GM23338 (cell line): ENCODE results near the gene SUPT3H. TPM values are rescaled to one million over a fixed set of nuclear protein-coding genes. Genes with fewer than 3 reads are reported as not detected.
"Not testable (repeated sequence)": the region's sequence is repeated elsewhere in the genome, so short reads cannot be mapped to it uniquely, and the experiment has no call there.

ENCODE experiments used
- ATAC-seq: fragments of 200-7000 bp; cut with Tn5 transposase; 3 replicates; pipeline ENCODE4 v1.9.1; 2020
- DNase-seq: peaks from one replicate; pipeline ENCODE4 v3.0.0-alpha.2; 2015; ENCODE audit warnings: low spot score
- H2AFZ ChIP-seq: fragments of 200-600 bp; sonication (generic); 2 replicates; pipeline ENCODE4 v1.8.0; 2016; ENCODE audit warnings: antibody characterized with exemption, mild to moderate bottlenecking, moderate library complexity
- H3F3A ChIP-seq: fragments of 200-600 bp; sonication (generic); replicated peaks from 2 replicates; pipeline ENCODE4 v1.8.0; 2017; ENCODE audit warnings: antibody characterized with exemption, mixed run types, low read depth
- H3K27ac ChIP-seq: fragments of 200-600 bp; sonication (generic); 2 replicates; pipeline ENCODE4 v1.6.1; 2016; ENCODE audit warnings: low read depth
- H3K27me3 ChIP-seq: fragments of 200-600 bp; sonication (generic); 2 replicates; pipeline ENCODE4 v1.8.0; 2016; ENCODE audit warnings: mild to moderate bottlenecking, mixed run types, moderate library complexity; ENCODE audit not compliant: insufficient read depth
- H3K36me3 ChIP-seq: fragments of 200-600 bp; sonication (generic); 2 replicates; pipeline ENCODE4 v1.8.0; 2016; ENCODE audit warnings: mild to moderate bottlenecking; ENCODE audit not compliant: insufficient read depth
- H3K4me1 ChIP-seq: fragments of 200-600 bp; sonication (generic); 2 replicates; pipeline ENCODE4 v1.8.0; 2016; ENCODE audit warnings: mild to moderate bottlenecking, moderate library complexity; ENCODE audit not compliant: insufficient read depth
- H3K4me2 ChIP-seq: fragments of 200-600 bp; sonication (generic); 2 replicates; pipeline ENCODE4 v1.7.1; 2017; ENCODE audit warnings: mixed run types
- H3K4me3 ChIP-seq: fragments of 200-600 bp; sonication (generic); 2 replicates; pipeline ENCODE4 v1.6.1; 2016; ENCODE audit warnings: mixed run types
- H3K79me2 ChIP-seq: fragments of 200-600 bp; sonication (generic); replicated peaks from 2 replicates; pipeline ENCODE4 v1.8.0; 2017; ENCODE audit warnings: mild to moderate bottlenecking; ENCODE audit not compliant: insufficient read depth
- H3K9me2 ChIP-seq: fragments of 200-600 bp; sonication (generic); 2 replicates; pipeline ENCODE4 v1.8.0; 2017; ENCODE audit not compliant: insufficient read depth
- H4K20me1 ChIP-seq: fragments of 200-600 bp; sonication (generic); replicated peaks from 2 replicates; pipeline ENCODE4 v1.8.0; 2017; ENCODE audit warnings: mild to moderate bottlenecking; ENCODE audit not compliant: insufficient read depth
- H3K27ac Mint-ChIP-seq: 2 replicates; pipeline ENCODE4 v1.8.0; 2020; ENCODE audit warnings: inconsistent platforms, mild to moderate bottlenecking, moderate library complexity, mixed read lengths
- H3K27me3 Mint-ChIP-seq: 3 replicates; pipeline ENCODE4 v1.8.0; 2022; ENCODE audit warnings: low read depth, mild to moderate bottlenecking, moderate library complexity, mixed read lengths, inconsistent platforms; ENCODE audit not compliant: insufficient read depth, poor library complexity
- H3K36me3 Mint-ChIP-seq: 3 replicates; pipeline ENCODE4 v1.8.0; 2021; ENCODE audit warnings: low read depth, mild to moderate bottlenecking, inconsistent platforms, moderate library complexity, mixed read lengths
- H3K4me1 Mint-ChIP-seq: 3 replicates; pipeline ENCODE4 v1.8.0; 2020; ENCODE audit warnings: mild to moderate bottlenecking, inconsistent platforms, mixed read lengths
- H3K4me3 Mint-ChIP-seq: 3 replicates; pipeline ENCODE4 v1.8.0; 2021; ENCODE audit warnings: moderate library complexity, mild to moderate bottlenecking, inconsistent platforms, mixed read lengths
- H3K9me3 Mint-ChIP-seq: 3 replicates; pipeline ENCODE4 v1.8.0; 2020; ENCODE audit warnings: moderate library complexity, mild to moderate bottlenecking, inconsistent platforms, mixed read lengths
- CREB1 ChIP-seq: fragments of 250-450 bp; sonication (Bioruptor Pico); IDR thresholded peaks from 2 replicates; pipeline ENCODE4 v1.5.0; 2020; ENCODE audit warnings: low read depth, mild to moderate bottlenecking, moderate library complexity
- EZH2 ChIP-seq: fragments of 200-600 bp; sonication (generic); IDR thresholded peaks from one replicate; pipeline ENCODE4 v1.8.0; 2017; ENCODE audit warnings: antibody characterized with exemption, mild to moderate bottlenecking, low read depth; ENCODE audit not compliant: unreplicated experiment
- EZH2phosphoT487 ChIP-seq: fragments of 200-600 bp; sonication (generic); IDR thresholded peaks from one replicate; pipeline ENCODE4 v1.8.1; 2018; ENCODE audit warnings: antibody characterized with exemption; ENCODE audit not compliant: unreplicated experiment
- JUNB ChIP-seq: IDR thresholded peaks from one replicate; pipeline ENCODE4 v1.6.1; 2016; ENCODE audit warnings: antibody characterized with exemption; ENCODE audit not compliant: unreplicated experiment
- NANOG ChIP-seq: IDR thresholded peaks from 2 replicates; pipeline ENCODE4 v1.6.1; 2016; ENCODE audit warnings: antibody characterized with exemption, borderline replicate concordance
- POLR2AphosphoS5 ChIP-seq: IDR thresholded peaks from 2 replicates; pipeline ENCODE4 v1.6.1; 2016; ENCODE audit warnings: antibody characterized with exemption, low read depth
- STAT1 ChIP-seq: IDR thresholded peaks from one replicate; pipeline ENCODE4 v1.6.1; 2016; ENCODE audit warnings: antibody characterized with exemption; ENCODE audit not compliant: unreplicated experiment
- ZNF114 ChIP-seq: fragments of 250-450 bp; sonication (Bioruptor Pico); IDR thresholded peaks from 2 replicates; pipeline ENCODE4 v1.5.0; 2020; ENCODE audit warnings: mild to moderate bottlenecking, moderate library complexity
- ZNF331 ChIP-seq: fragments of 250-450 bp; sonication (Bioruptor Pico); IDR thresholded peaks from 2 replicates; pipeline ENCODE4 v1.5.0; 2020; ENCODE audit warnings: low read depth, mild to moderate bottlenecking, moderate library complexity
- polyA plus RNA-seq: library from polyadenylated mRNA; unstranded; fragments of >200 nt; fragmentation: Nextera tagmentation; extraction: Ambion mirVana; gene quantifications from 2 replicates; pipeline ENCODE4 v1.2.1, GENCODE V29; 2016
- total RNA-seq: library from RNA; depleted of rRNA; stranded (reverse); fragments of >200 nt; shearing (Covaris generic); gene quantifications from 2 replicates; pipeline ENCODE4 v1.2.3, GENCODE V29; 2014
- TF ChIP-seq, protein P1 (sequence below), 2 experiments: fragments of 200-600 bp in 1 of 2; sonication (generic) in 1 of 2; conservative IDR thresholded peaks; 2 replicates each; pipeline versions ENCODE4 v1.5.1 to v1.6.1; 2016 to 2017; ENCODE audit warnings: antibody characterized with exemption in 2 of 2, low read depth in 2 of 2, mild to moderate bottlenecking in 2 of 2, moderate library complexity in 1 of 2
- TF ChIP-seq, protein P2 (sequence below): fragments of 250-450 bp; sonication (Bioruptor Pico); IDR thresholded peaks from 2 replicates; pipeline ENCODE4 v1.5.0; 2020; ENCODE audit warnings: mild to moderate bottlenecking, moderate library complexity
- TF ChIP-seq, protein P3 (sequence below): IDR thresholded peaks from 2 replicates; pipeline ENCODE4 v1.6.1; 2016; ENCODE audit warnings: antibody characterized with exemption

The SUPT3H gene
- total and polyA plus RNA-seq, 2 experiments from 2014 or later: 11.4 to 30.1 TPM

DNA sequence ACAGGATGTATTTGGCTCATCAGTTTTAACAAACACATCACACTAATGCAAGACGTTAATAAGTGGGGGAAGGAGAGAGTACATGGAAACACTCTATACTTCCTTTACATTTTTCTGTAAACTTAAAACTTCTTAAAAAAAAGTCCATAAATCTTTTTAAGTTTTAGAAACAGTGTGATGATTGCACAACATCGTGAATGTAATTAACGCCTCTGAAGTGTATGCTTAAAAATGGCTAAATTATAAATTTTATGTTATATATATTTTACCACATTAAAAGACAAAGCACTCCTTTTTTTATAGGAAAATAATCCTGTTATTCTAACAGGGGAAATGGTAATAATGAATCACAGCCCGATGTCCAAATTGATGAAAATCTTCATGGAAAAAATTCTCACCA, 193.7 kb downstream of the SUPT3H start:
- Histone ChIP-seq H2AFZ (no peak overlapping the region), H3K36me3 (no peaks in the 10 kb centered on the region), H3K27ac (no peak overlapping the region), H3K4me3 (no peak overlapping the region), H3K4me2 (no peak overlapping the region), H3K79me2 (peaks cover 8% of the 10 kb centered on the region; the same call in 1 of the 2 replicates), H4K20me1 (no peaks in the 10 kb centered on the region), H3K9me2 (no peaks in the 10 kb centered on the region), H3F3A (no peaks in the 10 kb centered on the region), H3K4me1 (peaks cover 6% of the 10 kb centered on the region; the same call in 1 of the 2 replicates), H3K27me3 (no peaks in the 10 kb centered on the region)
- Mint-ChIP-seq H3K36me3 (peaks cover 6% of the 10 kb centered on the region; the same call in 2 of the 3 replicates), H3K4me1 (peaks cover 21% of the 10 kb centered on the region), H3K27me3 (no peaks in the 10 kb centered on the region), H3K9me3 (peaks cover 2% of the 10 kb centered on the region; the same call in 1 of the 3 replicates), H3K27ac (no peak overlapping the region), H3K4me3 (no peak overlapping the region)
- no peak for ATAC-seq
- DNase-seq: no peak
- TF ChIP-seq EZH2: no peak
- TF ChIP-seq EZH2phosphoT487: no peak
- TF ChIP-seq, protein P1, sequence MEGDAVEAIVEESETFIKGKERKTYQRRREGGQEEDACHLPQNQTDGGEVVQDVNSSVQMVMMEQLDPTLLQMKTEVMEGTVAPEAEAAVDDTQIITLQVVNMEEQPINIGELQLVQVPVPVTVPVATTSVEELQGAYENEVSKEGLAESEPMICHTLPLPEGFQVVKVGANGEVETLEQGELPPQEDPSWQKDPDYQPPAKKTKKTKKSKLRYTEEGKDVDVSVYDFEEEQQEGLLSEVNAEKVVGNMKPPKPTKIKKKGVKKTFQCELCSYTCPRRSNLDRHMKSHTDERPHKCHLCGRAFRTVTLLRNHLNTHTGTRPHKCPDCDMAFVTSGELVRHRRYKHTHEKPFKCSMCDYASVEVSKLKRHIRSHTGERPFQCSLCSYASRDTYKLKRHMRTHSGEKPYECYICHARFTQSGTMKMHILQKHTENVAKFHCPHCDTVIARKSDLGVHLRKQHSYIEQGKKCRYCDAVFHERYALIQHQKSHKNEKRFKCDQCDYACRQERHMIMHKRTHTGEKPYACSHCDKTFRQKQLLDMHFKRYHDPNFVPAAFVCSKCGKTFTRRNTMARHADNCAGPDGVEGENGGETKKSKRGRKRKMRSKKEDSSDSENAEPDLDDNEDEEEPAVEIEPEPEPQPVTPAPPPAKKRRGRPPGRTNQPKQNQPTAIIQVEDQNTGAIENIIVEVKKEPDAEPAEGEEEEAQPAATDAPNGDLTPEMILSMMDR (conservative IDR thresholded peaks at IDR 0.05; ENCODE audit: low read depth in 2 of 2): no peak
- TF ChIP-seq JUNB: no peak
- no peak for TF ChIP-seq ZNF331 (CRISPR knock-in tag)
- no peak for TF ChIP-seq POLR2AphosphoS5
- TF ChIP-seq, protein P2, sequence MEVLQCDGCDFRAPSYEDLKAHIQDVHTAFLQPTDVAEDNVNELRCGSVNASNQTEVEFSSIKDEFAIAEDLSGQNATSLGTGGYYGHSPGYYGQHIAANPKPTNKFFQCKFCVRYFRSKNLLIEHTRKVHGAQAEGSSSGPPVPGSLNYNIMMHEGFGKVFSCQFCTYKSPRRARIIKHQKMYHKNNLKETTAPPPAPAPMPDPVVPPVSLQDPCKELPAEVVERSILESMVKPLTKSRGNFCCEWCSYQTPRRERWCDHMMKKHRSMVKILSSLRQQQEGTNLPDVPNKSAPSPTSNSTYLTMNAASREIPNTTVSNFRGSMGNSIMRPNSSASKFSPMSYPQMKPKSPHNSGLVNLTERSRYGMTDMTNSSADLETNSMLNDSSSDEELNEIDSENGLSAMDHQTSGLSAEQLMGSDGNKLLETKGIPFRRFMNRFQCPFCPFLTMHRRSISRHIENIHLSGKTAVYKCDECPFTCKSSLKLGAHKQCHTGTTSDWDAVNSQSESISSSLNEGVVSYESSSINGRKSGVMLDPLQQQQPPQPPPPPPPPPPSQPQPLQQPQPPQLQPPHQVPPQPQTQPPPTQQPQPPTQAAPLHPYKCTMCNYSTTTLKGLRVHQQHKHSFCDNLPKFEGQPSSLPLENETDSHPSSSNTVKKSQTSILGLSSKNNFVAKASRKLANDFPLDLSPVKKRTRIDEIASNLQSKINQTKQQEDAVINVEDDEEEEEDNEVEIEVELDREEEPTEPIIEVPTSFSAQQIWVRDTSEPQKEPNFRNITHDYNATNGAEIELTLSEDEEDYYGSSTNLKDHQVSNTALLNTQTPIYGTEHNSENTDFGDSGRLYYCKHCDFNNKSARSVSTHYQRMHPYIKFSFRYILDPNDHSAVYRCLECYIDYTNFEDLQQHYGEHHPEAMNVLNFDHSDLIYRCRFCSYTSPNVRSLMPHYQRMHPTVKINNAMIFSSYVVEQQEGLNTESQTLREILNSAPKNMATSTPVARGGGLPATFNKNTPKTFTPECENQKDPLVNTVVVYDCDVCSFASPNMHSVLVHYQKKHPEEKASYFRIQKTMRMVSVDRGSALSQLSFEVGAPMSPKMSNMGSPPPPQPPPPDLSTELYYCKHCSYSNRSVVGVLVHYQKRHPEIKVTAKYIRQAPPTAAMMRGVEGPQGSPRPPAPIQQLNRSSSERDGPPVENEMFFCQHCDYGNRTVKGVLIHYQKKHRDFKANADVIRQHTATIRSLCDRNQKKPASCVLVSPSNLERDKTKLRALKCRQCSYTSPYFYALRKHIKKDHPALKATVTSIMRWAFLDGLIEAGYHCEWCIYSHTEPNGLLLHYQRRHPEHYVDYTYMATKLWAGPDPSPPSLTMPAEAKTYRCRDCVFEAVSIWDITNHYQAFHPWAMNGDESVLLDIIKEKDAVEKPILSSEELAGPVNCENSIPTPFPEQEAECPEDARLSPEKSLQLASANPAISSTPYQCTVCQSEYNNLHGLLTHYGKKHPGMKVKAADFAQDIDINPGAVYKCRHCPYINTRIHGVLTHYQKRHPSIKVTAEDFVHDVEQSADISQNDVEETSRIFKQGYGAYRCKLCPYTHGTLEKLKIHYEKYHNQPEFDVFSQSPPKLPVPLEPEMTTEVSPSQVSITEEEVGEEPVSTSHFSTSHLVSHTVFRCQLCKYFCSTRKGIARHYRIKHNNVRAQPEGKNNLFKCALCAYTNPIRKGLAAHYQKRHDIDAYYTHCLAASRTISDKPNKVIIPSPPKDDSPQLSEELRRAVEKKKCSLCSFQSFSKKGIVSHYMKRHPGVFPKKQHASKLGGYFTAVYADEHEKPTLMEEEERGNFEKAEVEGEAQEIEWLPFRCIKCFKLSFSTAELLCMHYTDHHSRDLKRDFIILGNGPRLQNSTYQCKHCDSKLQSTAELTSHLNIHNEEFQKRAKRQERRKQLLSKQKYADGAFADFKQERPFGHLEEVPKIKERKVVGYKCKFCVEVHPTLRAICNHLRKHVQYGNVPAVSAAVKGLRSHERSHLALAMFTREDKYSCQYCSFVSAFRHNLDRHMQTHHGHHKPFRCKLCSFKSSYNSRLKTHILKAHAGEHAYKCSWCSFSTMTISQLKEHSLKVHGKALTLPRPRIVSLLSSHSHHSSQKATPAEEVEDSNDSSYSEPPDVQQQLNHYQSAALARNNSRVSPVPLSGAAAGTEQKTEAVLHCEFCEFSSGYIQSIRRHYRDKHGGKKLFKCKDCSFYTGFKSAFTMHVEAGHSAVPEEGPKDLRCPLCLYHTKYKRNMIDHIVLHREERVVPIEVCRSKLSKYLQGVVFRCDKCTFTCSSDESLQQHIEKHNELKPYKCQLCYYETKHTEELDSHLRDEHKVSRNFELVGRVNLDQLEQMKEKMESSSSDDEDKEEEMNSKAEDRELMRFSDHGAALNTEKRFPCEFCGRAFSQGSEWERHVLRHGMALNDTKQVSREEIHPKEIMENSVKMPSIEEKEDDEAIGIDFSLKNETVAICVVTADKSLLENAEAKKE: no peak
- no peak for TF ChIP-seq STAT1
- no peak for TF ChIP-seq NANOG
- TF ChIP-seq ZNF114 (CRISPR knock-in tag): no peak
- TF ChIP-seq, protein P3, sequence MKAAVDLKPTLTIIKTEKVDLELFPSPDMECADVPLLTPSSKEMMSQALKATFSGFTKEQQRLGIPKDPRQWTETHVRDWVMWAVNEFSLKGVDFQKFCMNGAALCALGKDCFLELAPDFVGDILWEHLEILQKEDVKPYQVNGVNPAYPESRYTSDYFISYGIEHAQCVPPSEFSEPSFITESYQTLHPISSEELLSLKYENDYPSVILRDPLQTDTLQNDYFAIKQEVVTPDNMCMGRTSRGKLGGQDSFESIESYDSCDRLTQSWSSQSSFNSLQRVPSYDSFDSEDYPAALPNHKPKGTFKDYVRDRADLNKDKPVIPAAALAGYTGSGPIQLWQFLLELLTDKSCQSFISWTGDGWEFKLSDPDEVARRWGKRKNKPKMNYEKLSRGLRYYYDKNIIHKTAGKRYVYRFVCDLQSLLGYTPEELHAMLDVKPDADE: no peak
- TF ChIP-seq CREB1 (CRISPR knock-in tag): no peak

DNA sequence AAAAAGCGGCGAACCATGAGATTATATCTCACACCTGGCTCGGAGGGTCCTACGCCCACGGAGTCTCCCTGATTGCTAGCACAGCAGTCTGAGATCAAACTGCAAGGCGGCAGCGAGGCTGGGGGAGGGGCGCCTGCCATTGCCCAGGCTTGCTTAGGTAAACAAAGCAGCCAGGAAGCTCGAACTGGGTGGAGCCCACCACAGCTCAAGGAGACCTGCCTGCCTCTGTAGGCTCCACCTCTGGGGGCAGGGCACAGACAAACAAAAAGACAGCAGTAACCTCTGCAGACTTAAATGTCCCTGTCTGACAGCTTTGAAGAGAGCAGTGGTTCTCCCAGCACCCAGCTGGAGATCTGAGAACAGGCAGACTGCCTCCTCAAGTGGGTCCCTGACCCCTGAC, 201.4 kb downstream of the SUPT3H start:
- not testable (repeated sequence) for H3F3A ChIP-seq, H3K27me3 Mint-ChIP-seq, H3K4me1 ChIP-seq, H3K4me3 ChIP-seq, H4K20me1 ChIP-seq, H3K4me3 Mint-ChIP-seq, H2AFZ ChIP-seq, DNase-seq, H3K9me2 ChIP-seq, H3K27ac ChIP-seq, H3K9me3 Mint-ChIP-seq, H3K27me3 ChIP-seq, H3K79me2 ChIP-seq, H3K36me3 ChIP-seq, ATAC-seq, H3K27ac Mint-ChIP-seq
- peak overlapping the region; percentile 69 for H3K4me2 ChIP-seq
- Mint-ChIP-seq H3K4me1 (peaks cover 14% of the 10 kb centered on the region), H3K36me3 (peaks cover 16% of the 10 kb centered on the region; the same call in 2 of the 3 replicates)
